NCI-H2196 treated with DMSO at 0.1 percent for 48 hours (cell line): ENCODE results near the gene ASTE1.
"Not testable (repeated sequence)": the region's sequence is repeated elsewhere in the genome, so short reads cannot be mapped to it uniquely, and the experiment has no call there.

ENCODE experiments used
- DNase-seq: peaks from one replicate; lab custom pipeline; 2025; ENCODE audit not compliant: unreplicated experiment; lab: John Stamatoyannopoulos, UW

The ASTE1 gene

GRCh38 chr3:131026321-131027151 is at the start of gene ASTE1, which contains the start of gene NEK11:
TSS of gene ASTE1 (minus strand) at chr3:131026825. CDS start at chr3:131025306, 1,519 bp downstream.
TSS of gene NEK11 (plus strand) at chr3:131026877. CDS start at chr3:131029709, 2,832 bp downstream.
- DNase-seq, result peak; percentile 96

GRCh38 chr3:131075632-131076328 is 49.2 kb upstream of the ASTE1 start:
- DNase-seq, result no peak

GRCh38 chr3:131072845-131073244 is 46.2 kb upstream of the ASTE1 start:
- no peak for DNase-seq

- no peak for DNase-seq
Measured at GRCh38 chr3:131072099-131072559, 45.5 kb upstream of the ASTE1 start.

GRCh38 chr3:131067983-131068382 is 41.4 kb upstream of the ASTE1 start:
- DNase-seq, result no peak

GRCh38 chr3:131053043-131053859 is 26.6 kb upstream of the ASTE1 start:
- no peak for DNase-seq

- no peak for DNase-seq
Measured at GRCh38 chr3:131050001-131050400, 23.4 kb upstream of the ASTE1 start.

GRCh38 chr3:131048030-131048429 is 21.4 kb upstream of the ASTE1 start:
- no peak for DNase-seq

- DNase-seq, result no peak
Measured at GRCh38 chr3:131047582-131047981, 21.0 kb upstream of the ASTE1 start.

- DNase-seq, result not testable (repeated sequence)
Measured at GRCh38 chr3:131042271-131042985, 15.8 kb upstream of the ASTE1 start.

- DNase-seq, result no peak
Measured at GRCh38 chr3:131038326-131038725, 11.7 kb upstream of the ASTE1 start.

- DNase-seq, result no peak
Measured at GRCh38 chr3:131036986-131037385, 10.4 kb upstream of the ASTE1 start.

GRCh38 chr3:131036200-131036816 is 9.7 kb upstream of the ASTE1 start:
- DNase-seq, result no peak

GRCh38 chr3:131033480-131034080 is 7.0 kb upstream of the ASTE1 start:
- peak; percentile 31 for DNase-seq

- no peak for DNase-seq
Measured at GRCh38 chr3:131031660-131032059, 5.0 kb upstream of the ASTE1 start.

GRCh38 chr3:131028844-131029243 is 2.2 kb upstream of the ASTE1 start:
- DNase-seq, result no peak

- DNase-seq, result no peak
Measured at GRCh38 chr3:131025539-131025938, 1.1 kb downstream of the ASTE1 start.

GRCh38 chr3:131020122-131020693 is 6.4 kb downstream of the ASTE1 start:
- no peak for DNase-seq

GRCh38 chr3:131018970-131019369 is 7.7 kb downstream of the ASTE1 start:
- no peak for DNase-seq
